NCI-H446 treated with DMSO at 0.1 percent for 48 hours (cell line): Measurements from ENCODE around the gene TUBG2.

Source experiments
- DNase-seq: peaks from one replicate; lab custom pipeline; 2025; lab: John Stamatoyannopoulos, UW

The TUBG2 gene

GRCh38 chr17:42697108-42697811 lies 38.2 kb downstream of the TUBG2 start:
- no peak for DNase-seq

DNA sequence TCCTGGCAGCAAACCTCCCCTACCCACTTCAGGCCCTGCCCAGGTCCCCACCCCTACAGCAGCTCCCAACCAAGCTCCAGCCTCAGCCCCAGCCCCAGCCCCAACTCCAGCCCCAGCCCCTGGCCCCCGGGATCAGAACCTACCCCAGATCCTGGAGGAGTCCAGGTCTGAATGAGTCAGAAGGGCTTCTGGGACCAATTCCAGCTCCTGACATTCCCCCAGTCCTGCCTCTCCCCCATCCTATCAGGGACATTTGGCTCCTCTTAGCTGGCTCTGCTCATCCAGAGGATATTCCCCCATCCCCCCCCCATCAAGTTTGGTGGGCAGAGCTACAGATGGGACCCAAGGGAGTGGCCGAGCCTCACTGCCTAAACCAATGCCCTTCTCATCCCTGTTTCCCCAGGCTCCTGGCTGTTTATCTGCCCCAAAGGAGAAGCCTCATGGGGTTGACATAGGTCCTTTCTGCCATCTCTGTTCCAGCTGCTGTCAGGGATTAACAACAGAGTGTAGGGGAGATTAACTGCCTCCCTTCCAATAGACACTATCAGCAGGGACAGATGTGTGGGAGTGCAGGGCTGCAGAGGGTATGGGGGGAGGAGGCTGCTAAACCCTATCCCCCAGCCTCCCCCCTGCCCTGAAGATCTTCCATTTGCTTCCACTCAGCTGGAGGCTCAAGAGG lies 39.8 kb downstream of the TUBG2 start:
- no peak for DNase-seq

DNA sequence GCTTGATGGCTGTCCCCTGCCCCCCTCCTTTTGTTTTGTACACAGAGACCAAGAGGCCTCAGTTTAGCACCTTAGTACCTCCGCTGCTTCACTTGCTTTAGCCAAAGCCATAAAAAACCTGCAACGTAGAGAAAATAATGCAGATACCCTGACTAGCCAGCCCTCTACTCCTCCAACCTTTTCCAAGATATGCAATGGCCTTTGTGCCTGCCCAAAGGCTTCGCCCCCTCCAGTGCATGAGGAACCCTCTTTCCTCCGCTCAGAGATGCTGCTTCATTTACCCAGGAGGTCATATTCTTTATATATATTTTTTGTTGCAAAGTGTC lies 40.3 kb downstream of the TUBG2 start:
- no peak for DNase-seq

DNA sequence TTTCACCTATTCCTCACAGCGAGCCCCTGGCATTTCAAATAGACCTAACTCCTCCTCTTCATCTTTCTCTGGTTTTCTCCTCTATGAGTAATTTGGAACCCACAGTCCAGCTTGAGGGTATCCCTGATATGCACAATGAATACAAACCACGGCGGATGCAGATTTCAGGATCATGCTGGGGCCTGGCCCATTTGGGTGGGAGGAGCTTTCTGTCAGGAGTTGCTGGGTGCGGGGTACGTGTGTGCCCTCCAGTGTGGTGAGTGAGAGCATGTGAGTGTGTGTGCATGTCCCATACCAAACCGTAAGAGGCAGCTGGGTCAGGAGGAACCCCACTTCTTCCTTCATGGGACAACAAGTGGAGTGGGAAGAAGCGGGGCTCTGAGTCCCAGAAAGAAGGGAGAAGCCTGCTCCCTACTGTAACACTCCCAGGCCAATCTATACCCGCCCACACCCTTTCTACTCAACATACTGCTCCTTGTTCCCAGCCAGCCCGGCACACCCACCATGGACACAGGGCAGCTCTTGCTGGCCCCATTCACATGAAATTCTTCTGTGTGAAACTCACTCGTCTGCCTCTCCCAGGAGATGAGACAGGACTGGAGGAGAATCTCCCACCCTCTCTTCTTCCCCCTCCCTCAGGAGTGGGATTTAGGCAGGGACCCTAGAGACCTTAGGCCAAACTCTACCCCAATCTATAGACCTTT lies 41.7 kb downstream of the TUBG2 start:
- no peak for DNase-seq

- DNase-seq: no peak
These were observed 43.4 kb downstream of the TUBG2 start for GRCh38 chr17:42702446-42702845.

GRCh38 chr17:42704490-42704836 lies 45.4 kb downstream of the TUBG2 start:
- DNase-seq: no peak

GRCh38 chr17:42704837-42705494 lies 45.9 kb downstream of the TUBG2 start:
- no peak for DNase-seq

GRCh38 chr17:42706732-42707131 lies 47.6 kb downstream of the TUBG2 start:
- DNase-seq: no peak

DNA sequence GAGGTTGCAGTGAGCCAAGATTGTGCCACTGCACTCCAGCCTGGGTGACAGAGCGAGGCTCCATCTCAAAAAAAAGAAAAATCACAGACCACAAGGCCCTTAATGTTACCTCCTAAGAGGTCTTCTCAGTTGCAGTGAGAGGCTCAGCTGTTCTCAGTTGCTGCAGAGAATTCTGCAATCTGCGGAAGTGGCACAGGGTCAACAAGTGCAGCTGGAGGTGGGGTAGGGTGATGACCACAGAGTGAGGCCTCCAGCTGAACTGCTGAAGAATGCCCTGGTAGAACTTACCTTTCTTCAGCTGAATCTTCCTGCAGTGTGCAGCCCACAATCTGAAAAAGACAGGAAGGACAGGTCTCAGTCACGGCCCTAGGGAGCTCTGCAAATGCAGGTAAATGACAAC lies 49.5 kb downstream of the TUBG2 start:
- no peak for DNase-seq

DNA sequence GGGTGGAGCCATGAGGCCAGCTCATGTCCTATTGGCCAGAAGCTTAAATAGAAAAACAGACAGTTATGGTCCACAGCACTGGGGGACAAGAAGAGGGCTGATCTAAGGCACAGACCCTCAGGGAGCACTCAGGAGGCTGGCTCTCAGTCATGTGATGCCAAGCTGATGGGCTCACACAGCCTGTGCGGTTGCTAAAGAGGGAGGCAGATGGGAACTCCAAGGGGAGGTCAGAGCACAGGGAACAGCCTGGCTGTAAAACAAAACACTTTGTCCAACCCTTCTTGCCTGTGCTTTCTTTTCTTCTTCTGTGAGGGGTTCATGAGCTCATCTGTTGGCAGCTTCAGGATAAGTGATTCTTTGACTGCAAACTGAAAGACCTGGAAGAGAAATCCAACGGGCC lies 50.5 kb downstream of the TUBG2 start:
- no peak for DNase-seq
